Measurements from ENCODE around the gene OR51B2. TPM values are rescaled to one million over a fixed set of nuclear protein-coding genes. Genes with fewer than 3 reads are reported as not detected.
"Not testable (repeated sequence)": the region's sequence is repeated elsewhere in the genome, so short reads cannot be mapped to it uniquely, and the experiment has no call there.

Gene OR51B2, protein sequence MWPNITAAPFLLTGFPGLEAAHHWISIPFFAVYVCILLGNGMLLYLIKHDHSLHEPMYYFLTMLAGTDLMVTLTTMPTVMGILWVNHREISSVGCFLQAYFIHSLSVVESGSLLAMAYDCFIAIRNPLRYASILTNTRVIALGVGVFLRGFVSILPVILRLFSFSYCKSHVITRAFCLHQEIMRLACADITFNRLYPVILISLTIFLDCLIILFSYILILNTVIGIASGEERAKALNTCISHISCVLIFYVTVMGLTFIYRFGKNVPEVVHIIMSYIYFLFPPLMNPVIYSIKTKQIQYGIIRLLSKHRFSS
- total RNA-seq (not detected), polyA plus RNA-seq (ENCODE audit: insufficient read length in 6 of 6) (under 1 TPM in 1 of 6 donors, not detected in 5; 0.23 TPM)
- long read RNA-seq, donor 1 = 0 reads
- long read RNA-seq, donor 2 = 0 reads
- long read RNA-seq, donor 3 = 0 reads
- long read RNA-seq, donor 4 = 0 reads
- long read RNA-seq, donor 5 = 0 reads
- long read RNA-seq, donor 6 = 0 reads
- long read RNA-seq, donor 7 = 0 reads
- long read RNA-seq, donor 8 = 0 reads
- long read RNA-seq, donor 9 = 0 reads
- long read RNA-seq, donor 10 = 0 reads
- long read RNA-seq, donor 11 = 0 reads
- long read RNA-seq, donor 12 = 0 reads

DNA sequence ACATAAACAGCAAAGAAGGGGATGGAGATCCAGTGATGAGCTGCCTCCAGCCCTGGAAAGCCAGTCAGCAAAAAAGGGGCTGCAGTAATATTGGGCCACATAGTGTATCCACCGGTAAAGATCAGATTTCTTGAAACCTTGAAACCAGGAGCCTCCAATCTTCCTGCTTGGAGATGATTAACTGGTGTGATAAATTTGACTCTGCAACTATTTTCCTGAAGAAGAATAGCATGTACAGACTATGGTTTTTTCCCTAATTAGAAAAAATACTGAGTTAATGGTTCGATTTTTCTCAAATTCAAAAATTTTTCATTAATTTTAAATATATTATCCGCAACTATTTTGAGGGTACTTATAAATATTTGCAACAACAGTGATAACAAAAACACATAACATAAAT lies at the start of gene OR51B2:
TSS of gene OR51B2 (minus strand) at position 101 of the 400 bp plus-strand sequence. CDS start at position 101, 0 bp downstream.
- no peaks in the 10 kb centered on the region for H3K36me3 ChIP-seq
- TF ChIP-seq, protein P1, sequence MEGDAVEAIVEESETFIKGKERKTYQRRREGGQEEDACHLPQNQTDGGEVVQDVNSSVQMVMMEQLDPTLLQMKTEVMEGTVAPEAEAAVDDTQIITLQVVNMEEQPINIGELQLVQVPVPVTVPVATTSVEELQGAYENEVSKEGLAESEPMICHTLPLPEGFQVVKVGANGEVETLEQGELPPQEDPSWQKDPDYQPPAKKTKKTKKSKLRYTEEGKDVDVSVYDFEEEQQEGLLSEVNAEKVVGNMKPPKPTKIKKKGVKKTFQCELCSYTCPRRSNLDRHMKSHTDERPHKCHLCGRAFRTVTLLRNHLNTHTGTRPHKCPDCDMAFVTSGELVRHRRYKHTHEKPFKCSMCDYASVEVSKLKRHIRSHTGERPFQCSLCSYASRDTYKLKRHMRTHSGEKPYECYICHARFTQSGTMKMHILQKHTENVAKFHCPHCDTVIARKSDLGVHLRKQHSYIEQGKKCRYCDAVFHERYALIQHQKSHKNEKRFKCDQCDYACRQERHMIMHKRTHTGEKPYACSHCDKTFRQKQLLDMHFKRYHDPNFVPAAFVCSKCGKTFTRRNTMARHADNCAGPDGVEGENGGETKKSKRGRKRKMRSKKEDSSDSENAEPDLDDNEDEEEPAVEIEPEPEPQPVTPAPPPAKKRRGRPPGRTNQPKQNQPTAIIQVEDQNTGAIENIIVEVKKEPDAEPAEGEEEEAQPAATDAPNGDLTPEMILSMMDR (IDR thresholded peaks at IDR 0.05) = no peak
- H3K4me3 ChIP-seq = no peak within 1 kb of the TSS
- ATAC-seq = no peak
- no peak within 1 kb of the TSS for H3K27ac ChIP-seq
- intact Hi-C loops (cut with DNase I) = no loop called here
- H3K4me1 ChIP-seq = no peaks in the 10 kb centered on the region
- H3K27me3 ChIP-seq = no peaks in the 10 kb centered on the region
- no peak for DNase-seq
- no peaks in the 10 kb centered on the region for H3K9me3 ChIP-seq

DNA sequence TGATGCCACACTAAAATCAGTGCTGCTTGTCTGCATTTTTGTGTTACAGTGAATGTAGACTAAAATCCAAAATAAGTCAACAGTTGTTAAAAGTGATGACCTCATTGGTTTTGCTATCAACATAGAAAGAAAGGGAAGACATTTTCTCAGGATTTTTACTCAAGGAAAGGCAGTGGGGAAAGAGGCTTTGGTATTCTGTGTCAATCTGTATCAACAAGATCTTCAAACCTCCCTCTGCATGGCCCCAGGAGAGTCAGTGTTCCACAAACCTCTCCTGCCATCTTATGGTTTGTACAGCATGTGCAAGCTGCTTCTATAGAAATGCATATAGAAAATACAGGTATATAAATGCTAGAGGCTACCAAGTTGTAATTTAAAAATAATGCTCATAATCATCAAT lies 45.7 kb upstream of the OR51B2 start:
- Histone ChIP-seq H3K27ac (no peak overlapping the region), H3K9me3 (peaks cover 0 to 3% of the 10 kb centered on the region in 2 donors), H3K27me3 (no peaks in the 10 kb centered on the region), H3K4me1 (no peaks in the 10 kb centered on the region), H3K36me3 (no peaks in the 10 kb centered on the region), H3K4me3 (no peak overlapping the region)
- ATAC-seq (no peak), DNase-seq (peak in 1 of 4 donors; percentile 18)
- TF ChIP-seq, protein P1 (IDR thresholded peaks at IDR 0.05) = no peak
- intact Hi-C loops (cut with DNase I) = no loop called here

DNA sequence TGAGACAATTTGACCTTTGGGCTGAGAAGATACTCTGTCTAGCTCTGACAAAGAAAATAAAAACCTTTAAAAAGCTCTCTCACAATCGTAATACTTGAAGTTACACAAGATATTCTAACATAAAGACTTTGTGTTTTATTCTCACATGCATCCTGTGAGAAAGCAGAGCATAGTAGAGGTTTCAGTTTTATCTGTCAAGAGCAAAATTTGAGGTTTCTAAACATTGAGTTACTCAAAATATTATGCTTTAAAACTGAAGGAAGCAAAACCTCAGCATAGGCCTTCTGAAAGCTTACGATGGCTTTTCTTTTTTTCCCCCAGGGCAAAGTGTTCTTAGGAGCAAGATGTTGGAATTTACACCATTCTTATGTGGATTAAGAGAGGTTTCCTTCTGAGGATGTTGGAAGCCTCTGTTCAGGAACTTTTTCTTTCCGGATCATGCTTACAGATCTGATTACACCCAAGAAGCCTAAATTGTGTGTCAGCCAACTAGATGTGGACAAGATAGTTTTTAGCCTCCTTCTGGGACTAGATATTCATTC lies 44.5 kb upstream of the OR51B2 start:
- TF ChIP-seq, protein P1 (IDR thresholded peaks at IDR 0.05) = no peak
- intact Hi-C loops (cut with DNase I) = no loop called here
- DNase-seq = no peak
- Histone ChIP-seq H3K27ac (no peak overlapping the region), H3K4me3 (no peak overlapping the region), H3K36me3 (no peaks in the 10 kb centered on the region), H3K27me3 (no peaks in the 10 kb centered on the region), H3K9me3 (peaks cover 0 to 3% of the 10 kb centered on the region in 2 donors), H3K4me1 (no peaks in the 10 kb centered on the region)
- no peak for ATAC-seq

DNA sequence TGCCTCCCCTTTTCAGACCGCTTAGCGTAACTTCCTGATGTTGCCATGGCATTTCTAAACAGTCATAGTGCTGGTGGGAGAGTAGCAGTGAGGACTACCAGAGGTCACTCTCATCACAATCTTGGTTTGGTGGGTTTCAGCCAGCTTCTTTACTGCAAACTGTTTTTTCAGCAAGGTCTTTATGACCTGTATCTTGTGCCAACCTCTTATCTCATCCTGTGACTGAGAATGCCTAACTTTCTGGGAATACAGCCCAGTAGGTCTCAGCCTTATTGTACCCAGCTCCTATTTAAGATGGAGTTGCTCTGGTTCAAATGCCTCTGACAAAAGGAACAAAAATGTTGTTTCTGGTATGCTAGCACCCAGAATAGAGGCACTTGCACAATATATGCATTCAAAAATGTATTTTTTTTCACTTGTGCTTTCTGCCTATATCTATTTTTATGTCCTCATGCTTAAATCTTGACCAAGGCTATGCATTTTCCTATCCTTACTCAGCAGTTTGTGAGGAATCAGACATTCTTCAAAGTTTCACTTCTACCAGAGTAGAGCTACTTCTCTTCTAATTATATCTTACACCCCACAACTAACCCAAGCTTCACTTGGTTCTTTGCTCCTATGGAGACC lies 43.5 kb upstream of the OR51B2 start:
- Histone ChIP-seq H3K27me3 (no peaks in the 10 kb centered on the region), H3K4me3 (no peak overlapping the region), H3K27ac (no peak overlapping the region), H3K9me3 (no peaks in the 10 kb centered on the region), H3K4me1 (no peaks in the 10 kb centered on the region), H3K36me3 (no peaks in the 10 kb centered on the region)
- intact Hi-C loops (cut with DNase I) = no loop called here
- DNase-seq = no peak
- TF ChIP-seq, protein P1 (IDR thresholded peaks at IDR 0.05) = no peak
- no peak for ATAC-seq

DNA sequence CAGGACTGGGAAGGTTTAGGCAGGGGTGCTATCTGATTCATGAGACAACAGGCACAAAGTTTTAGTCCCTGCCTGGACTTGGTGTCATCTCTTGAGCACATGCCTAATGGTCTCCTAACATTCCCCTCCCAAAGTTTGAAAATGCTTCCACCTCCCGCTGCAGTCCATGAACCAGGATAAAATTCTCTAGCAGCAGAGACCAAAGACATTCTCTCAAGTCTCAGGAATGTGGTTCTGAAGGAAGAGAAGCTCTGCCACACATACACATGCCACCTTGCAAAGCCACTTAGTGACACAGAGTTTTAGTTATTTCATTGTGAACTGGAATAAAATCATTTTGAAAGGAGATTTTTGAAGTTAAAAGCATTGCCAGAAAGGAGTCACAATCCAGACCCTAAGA lies 42.8 kb upstream of the OR51B2 start:
- intact Hi-C loops (cut with DNase I) = no loop called here
- ATAC-seq (no peak), DNase-seq (no peak)
- Histone ChIP-seq H3K4me1 (no peaks in the 10 kb centered on the region), H3K36me3 (no peaks in the 10 kb centered on the region), H3K9me3 (no peaks in the 10 kb centered on the region), H3K4me3 (no peak overlapping the region), H3K27me3 (no peaks in the 10 kb centered on the region), H3K27ac (no peak overlapping the region)
- TF ChIP-seq, protein P1 (IDR thresholded peaks at IDR 0.05) = no peak

DNA sequence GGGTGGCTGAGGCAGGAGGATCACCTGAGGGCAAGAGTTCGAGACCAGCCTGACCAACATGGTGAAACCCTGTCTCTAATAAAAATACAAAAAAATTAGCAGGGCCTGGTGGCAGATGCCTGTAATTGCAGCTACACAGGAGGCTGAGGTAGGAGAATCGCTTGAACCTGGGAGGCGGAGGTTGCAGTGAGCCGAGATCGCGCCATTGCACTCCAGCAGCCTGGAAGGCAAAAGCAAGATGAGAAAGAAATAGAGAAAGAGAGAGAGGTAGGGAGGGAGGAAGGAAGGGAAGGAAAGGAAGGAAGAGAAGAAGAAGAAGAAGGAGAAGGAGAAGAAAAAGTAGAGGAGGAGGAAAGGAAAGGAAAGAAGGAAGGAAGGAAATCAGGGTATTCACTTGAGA lies 42.3 kb upstream of the OR51B2 start:
- ATAC-seq; H3K36me3 ChIP-seq; H3K9me3 ChIP-seq; H3K4me1 ChIP-seq; H3K27ac ChIP-seq; H3K4me3 ChIP-seq; DNase-seq; intact Hi-C loops (cut with DNase I); H3K27me3 ChIP-seq: not testable (repeated sequence)
